IPS DF 6.9 (cell line): ENCODE measurements around the gene RBM5.

Experiments used
- DNase-seq: peaks from one replicate; pipeline ENCODE4 v3.0.0-alpha.2; 2013; ENCODE audit warnings: low read depth, low spot score
- H3K27ac ChIP-seq: one replicate; pipeline ENCODE4 v1.5.1; 2013; ENCODE audit warnings: low read length, control low read depth
- H3K27me3 ChIP-seq: 2 replicates; pipeline ENCODE4 v1.6.1; 2013; ENCODE audit warnings: mild to moderate bottlenecking, low read length; ENCODE audit not compliant: control insufficient read depth, insufficient read depth
- H3K36me3 ChIP-seq: 2 replicates; pipeline ENCODE4 v1.6.1; 2013; ENCODE audit warnings: low read length; ENCODE audit not compliant: control insufficient read depth, insufficient read depth
- H3K4me1 ChIP-seq: 2 replicates; pipeline ENCODE4 v1.6.1; 2013; ENCODE audit warnings: low read length; ENCODE audit not compliant: control insufficient read depth, insufficient read depth
- H3K4me3 ChIP-seq: 2 replicates; pipeline ENCODE4 v1.5.1; 2013; ENCODE audit warnings: mild to moderate bottlenecking, low read length
- H3K9me3 ChIP-seq: 2 replicates; pipeline ENCODE4 v1.6.1; 2013; ENCODE audit warnings: low read length, inconsistent platforms; ENCODE audit not compliant: control insufficient read depth, insufficient read depth
- WGBS: extraction: QIAGEN DNeasy Blood & Tissue Kit; methylation state at CpG from one replicate; pipeline ENCODE4 v1.1.7; 2013; ENCODE audit warnings: mixed read lengths, missing lambda C conversion rate; ENCODE audit not compliant: insufficient read length, insufficient coverage; 5-methylcytosine and 5-hydroxymethylcytosine counted together

Gene RBM5

DNA sequence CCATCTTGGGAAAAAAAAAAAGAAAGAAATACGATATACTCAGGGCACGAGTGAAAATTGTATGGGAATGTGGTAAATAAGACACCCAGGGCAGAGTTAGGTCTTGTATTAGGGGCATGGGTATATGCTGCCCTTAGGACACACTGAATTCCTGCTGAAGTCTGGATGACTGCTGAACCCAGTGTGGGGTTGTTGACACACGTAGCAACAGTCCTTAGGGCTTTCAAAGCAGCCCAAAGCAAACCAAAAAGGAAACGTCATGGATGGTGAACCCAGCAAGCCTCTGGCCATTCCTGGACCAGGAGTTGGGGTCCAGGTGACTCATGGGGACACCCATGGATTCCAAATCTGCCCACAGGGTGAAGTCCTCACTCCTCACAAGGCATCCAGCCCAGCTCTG is 39.3 kb downstream of the RBM5 start:
- no peaks in the 10 kb centered on the region for H3K27me3 ChIP-seq
- no peak overlapping the region for H3K4me3 ChIP-seq
- DNase-seq = no peak
- no peaks in the 10 kb centered on the region for H3K9me3 ChIP-seq
- no peak overlapping the region for H3K27ac ChIP-seq
- WGBS = no CpG with 5 or more reads among the region's 4 CpGs
- H3K4me1 ChIP-seq = peaks cover 18% of the 10 kb centered on the region
- no peaks in the 10 kb centered on the region for H3K36me3 ChIP-seq

DNA sequence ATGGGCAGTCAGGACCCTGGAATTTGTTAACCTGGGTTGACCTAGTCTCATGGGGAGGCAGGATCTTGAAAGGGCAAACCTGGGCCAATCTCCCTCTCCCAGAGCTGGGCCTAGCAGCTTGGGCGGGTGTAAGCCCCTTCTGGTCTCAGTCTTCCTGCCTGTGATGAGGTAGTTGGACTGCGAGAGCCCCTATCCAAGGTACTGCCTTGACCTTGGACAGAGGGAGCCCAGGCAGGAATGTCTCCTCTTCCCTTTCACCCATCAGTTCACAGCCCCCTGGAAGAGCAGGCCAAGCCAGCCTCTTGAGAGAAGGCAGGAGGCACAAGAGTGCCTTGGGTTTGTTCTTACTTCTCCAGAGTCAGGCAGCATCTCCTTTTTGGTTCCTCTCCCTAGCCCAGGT is 41.7 kb downstream of the RBM5 start:
- no CpG with 5 or more reads among the region's 2 CpGs for WGBS

DNA sequence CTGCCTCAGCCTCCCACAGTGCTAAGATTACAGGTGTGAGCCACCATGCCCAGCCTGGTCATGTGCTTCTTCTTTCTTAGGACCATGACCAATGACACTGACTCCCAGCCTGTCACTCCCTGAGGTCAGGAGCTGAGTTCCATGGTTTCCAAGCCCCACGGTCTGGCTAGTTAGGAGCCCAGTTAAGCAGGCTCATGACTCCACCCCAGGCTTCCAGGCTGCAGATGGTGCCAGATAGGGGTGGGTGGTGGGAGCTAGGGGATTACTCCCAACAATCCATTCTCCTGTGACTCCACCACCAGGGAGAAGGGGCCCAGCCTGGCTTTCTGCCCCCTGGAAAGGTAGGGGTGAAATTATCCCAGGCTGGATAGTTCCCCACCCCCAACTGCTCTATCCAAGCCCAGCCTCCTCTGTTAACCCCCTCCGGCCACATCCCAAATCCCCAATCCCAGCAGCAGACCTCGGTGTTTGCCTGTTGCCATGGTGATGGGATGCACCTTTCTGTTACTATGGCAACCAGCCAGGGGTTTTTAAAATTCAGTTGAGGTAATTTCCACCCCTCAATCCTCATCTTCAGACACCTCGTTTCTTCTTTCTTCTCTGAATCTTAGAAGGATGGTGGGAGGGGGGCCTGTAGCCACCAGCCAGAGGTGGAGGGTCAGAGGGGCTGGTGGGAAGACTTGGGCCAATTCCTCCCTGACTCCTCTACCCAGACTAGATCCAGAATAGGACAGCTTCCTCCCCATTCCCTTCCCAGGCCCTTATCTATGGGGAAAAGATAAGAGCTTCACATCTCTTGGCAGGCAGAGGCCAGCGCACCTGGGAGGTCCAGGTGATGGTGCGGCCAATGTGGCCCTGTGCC is 43.9 kb downstream of the RBM5 start:
- no peak overlapping the region for H3K4me3 ChIP-seq
- no peak overlapping the region for H3K27ac ChIP-seq
- no peaks in the 10 kb centered on the region for H3K36me3 ChIP-seq
- H3K27me3 ChIP-seq = no peaks in the 10 kb centered on the region
- H3K4me1 ChIP-seq = peaks cover 2% of the 10 kb centered on the region; the same call in 1 of the 2 replicates
- no peaks in the 10 kb centered on the region for H3K9me3 ChIP-seq
- WGBS = no CpG with 5 or more reads among the region's 6 CpGs
- DNase-seq = no peak

More for the DNA sequence above, 41.7 kb downstream of the RBM5 start:
- no peaks in the 10 kb centered on the region for H3K27me3 ChIP-seq
- no peak for DNase-seq
- no peaks in the 10 kb centered on the region for H3K36me3 ChIP-seq
- H3K9me3 ChIP-seq = no peaks in the 10 kb centered on the region
- H3K4me3 ChIP-seq = no peak overlapping the region
- H3K4me1 ChIP-seq = peaks cover 12% of the 10 kb centered on the region
- H3K27ac ChIP-seq = no peak overlapping the region

DNA sequence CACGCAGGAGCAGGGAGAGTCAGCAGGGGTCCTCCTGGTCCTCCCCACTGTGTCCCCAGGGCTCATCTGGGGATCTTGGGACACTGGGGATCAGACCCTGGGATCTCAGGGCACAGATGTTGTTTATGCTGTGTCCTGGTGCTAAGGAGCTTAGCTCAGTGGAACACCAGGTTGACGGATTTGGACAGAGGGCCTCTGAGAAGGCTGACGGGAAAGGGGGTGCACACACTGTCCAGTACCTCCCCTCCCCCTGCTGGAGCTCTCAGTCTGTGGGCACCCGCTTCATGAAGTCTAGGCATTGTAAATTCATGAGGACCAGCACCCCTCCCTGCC is 44.5 kb downstream of the RBM5 start:
- DNase-seq = no peak

DNA sequence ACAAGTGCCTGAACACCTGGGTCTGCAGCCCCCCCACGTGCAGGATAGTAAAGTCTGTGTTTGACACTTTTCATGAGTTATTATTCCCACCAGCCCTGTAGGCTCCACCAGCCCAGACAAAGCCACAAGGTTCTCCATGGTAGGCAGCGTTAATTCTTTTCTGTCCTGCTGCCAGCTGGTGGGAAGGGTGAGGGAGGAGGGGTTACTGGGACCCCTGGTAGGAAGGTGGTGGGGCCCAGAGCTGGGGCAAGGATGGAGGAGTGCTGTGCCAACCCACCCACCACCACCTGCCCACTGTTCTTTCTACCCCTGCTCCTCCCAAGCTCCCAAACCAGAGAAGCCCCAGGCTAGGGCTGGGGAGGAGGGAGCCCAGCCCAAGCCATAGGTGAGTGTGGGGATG is 45.6 kb downstream of the RBM5 start:
- DNase-seq = no peak
- H3K27me3 ChIP-seq = no peaks in the 10 kb centered on the region
- no peak overlapping the region for H3K4me3 ChIP-seq
- peaks cover 15% of the 10 kb centered on the region for H3K4me1 ChIP-seq
- no peak overlapping the region for H3K27ac ChIP-seq
- H3K9me3 ChIP-seq = no peaks in the 10 kb centered on the region
- no peaks in the 10 kb centered on the region for H3K36me3 ChIP-seq
- no CpG with 5 or more reads among the region's 2 CpGs for WGBS

More for the DNA sequence above, 44.5 kb downstream of the RBM5 start:
- Histone ChIP-seq H3K36me3 (no peaks in the 10 kb centered on the region), H3K4me1 (peaks cover 6% of the 10 kb centered on the region; the same call in 1 of the 2 replicates), H3K27me3 (no peaks in the 10 kb centered on the region), H3K4me3 (no peak overlapping the region), H3K9me3 (no peaks in the 10 kb centered on the region), H3K27ac (no peak overlapping the region)
- WGBS = no CpG with 5 or more reads among the region's 4 CpGs

DNA sequence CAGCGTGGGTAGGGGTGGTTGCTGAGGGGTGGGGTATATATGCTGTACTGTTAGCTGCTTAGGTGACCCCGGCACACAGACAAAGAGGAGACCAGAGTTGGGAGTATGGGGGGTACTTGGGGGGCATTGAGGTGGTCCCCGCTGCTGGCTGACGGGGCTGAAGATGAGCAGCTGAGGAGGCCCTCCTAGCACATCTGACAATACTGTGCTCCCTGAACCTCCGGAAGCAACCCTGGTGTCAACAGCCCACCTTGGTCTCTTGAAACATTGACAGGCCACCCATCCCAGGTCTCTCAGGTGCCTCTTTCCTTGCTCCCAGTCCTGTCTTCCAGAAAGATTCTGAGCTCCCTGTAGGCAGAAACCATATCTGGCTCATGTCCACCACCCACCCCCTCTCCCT is 47.2 kb downstream of the RBM5 start:
- Histone ChIP-seq H3K9me3 (no peaks in the 10 kb centered on the region), H3K36me3 (no peaks in the 10 kb centered on the region), H3K4me1 (peaks cover 21% of the 10 kb centered on the region), H3K4me3 (no peak overlapping the region), H3K27me3 (no peaks in the 10 kb centered on the region), H3K27ac (no peak overlapping the region)
- WGBS = no CpG with 5 or more reads among the region's 5 CpGs
- no peak for DNase-seq

DNA sequence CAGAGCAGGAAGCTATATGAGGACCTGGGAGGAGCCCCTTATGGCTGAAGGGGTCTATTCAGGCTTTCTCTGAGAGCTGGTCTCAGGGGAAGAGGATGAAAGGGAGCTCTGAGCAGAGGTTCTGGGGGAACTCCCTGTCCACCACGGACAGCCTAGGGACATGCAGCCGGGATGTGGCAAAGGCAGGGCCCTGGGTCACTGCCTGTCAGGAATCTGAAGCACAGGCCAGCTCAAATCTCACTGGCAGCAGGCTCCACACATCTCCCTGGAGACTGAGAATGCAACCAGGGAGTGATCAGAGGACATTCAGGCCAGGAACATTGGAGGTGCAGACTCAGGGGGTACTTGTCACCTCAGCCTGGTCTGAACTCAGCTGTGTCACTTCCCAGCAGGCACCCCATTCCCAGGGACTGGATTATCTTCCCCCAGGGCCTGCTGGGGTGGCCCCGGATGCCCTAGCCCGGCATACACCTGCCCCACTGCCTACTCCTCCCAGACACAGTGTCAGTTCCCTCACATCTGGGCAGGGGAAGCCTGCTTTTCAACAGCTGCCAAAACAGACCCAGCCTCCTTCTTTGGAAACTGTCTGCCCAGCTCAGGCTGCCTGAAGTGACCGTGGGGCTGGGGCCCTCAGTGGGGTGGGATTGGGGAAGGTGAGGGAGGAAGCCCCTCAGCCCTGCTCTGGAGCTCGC is 48.1 kb downstream of the RBM5 start:
- H3K36me3 ChIP-seq = no peaks in the 10 kb centered on the region
- WGBS = no CpG with 5 or more reads among the region's 6 CpGs
- no peak for DNase-seq
- H3K4me3 ChIP-seq = no peak overlapping the region
- H3K9me3 ChIP-seq = no peaks in the 10 kb centered on the region
- no peak overlapping the region for H3K27ac ChIP-seq
- H3K27me3 ChIP-seq = no peaks in the 10 kb centered on the region
- peaks cover 21% of the 10 kb centered on the region for H3K4me1 ChIP-seq

DNA sequence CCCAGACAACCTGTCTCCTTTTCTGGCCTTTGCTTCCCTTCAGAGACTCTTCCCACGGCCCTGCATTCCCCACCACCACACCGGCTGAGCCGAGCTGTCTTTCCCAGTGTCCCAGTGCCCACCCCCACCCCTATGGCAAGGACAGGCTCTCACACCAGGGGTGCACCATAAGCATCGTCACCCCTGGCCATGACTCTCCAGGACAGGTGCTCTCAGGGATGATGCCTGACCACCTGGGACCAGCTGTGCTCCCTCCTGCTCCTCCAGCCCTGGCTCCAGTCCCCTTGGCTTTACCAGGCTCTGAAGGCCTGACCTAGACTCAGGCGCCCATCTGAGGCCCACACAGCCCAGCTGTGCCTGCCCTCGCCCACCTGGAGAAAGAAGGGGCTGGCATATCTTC is 48.8 kb downstream of the RBM5 start:
- no peak overlapping the region for H3K4me3 ChIP-seq
- DNase-seq = no peak
- H3K4me1 ChIP-seq = peaks cover 21% of the 10 kb centered on the region
- WGBS = no CpG with 5 or more reads among the region's 6 CpGs
- H3K36me3 ChIP-seq = no peaks in the 10 kb centered on the region
- H3K9me3 ChIP-seq = no peaks in the 10 kb centered on the region
- H3K27me3 ChIP-seq = no peaks in the 10 kb centered on the region
- H3K27ac ChIP-seq = no peak overlapping the region

DNA sequence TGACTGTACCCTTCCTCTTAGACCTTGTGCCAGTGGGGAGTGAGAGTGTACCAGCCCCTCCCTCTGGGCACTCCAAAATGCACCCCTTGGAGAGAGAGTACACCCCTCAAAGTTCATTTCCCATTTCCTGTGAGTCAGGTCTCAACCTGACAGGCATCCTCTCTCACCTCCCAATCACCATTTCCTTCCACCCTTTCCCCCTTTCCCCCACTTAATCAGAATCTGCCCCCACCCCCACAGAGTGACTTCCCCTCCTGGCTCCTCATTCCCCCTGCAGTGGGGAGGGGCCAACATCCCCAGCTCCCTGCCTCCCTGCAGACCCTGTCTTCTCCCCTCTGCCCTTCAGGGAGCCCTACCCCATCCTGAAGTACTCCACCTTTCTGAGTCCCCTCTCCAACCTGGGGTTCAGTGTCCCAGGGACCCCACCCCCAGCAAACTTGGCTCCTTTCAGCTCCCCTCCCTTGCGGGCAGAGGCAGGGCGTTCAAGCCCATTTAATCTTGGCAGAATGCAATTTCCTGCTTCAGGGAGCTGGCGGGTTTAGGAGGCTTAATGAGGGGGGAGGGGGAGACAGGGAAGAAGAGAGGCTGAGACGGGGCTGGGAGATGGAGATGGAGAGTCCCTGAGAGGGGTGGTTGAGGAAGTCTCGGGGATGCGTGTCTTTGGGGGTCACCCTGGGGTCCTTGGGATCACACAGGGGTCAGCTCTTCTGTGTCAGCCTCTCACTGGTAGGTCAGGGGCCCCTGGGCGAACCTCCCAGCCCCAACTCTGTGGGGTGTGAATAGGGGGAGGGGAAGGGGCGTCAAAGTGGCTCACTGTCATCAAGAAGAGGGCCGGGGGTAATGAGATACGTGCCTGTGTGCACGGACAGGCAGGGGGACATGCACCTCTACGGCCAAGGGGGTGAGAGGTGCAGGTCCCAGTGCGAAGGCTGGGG is 49.8 kb downstream of the RBM5 start:
- Histone ChIP-seq H3K4me3 (no peak overlapping the region), H3K27ac (no peak overlapping the region), H3K27me3 (no peaks in the 10 kb centered on the region), H3K9me3 (no peaks in the 10 kb centered on the region), H3K36me3 (no peaks in the 10 kb centered on the region), H3K4me1 (peaks cover 21% of the 10 kb centered on the region)
- no peak for DNase-seq
- no CpG with 5 or more reads among the region's 13 CpGs for WGBS

DNA sequence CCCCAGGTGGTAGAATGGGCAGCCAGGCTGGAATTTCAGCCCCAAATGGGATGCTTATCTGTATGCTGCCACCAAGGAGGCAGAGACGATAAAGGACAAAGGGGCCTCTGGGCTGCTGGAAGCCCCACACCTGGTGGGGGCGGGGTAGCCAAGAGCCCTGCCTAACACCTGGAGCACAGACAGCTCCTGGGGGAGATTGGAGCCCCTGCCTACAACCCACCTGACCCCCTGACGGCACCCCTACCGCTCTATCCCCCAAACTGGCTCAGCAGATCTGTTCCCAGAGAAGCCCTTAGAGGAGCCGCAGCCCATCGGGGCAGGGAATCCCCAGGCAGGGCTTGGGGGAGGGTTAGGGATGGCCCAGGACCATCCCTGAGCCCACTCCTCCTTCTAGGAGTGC is 50.6 kb downstream of the RBM5 start:
- no peaks in the 10 kb centered on the region for H3K9me3 ChIP-seq
- no peak overlapping the region for H3K4me3 ChIP-seq
- WGBS = no CpG with 5 or more reads among the region's 6 CpGs
- no peak for DNase-seq
- H3K27ac ChIP-seq = no peak overlapping the region
- H3K27me3 ChIP-seq = no peaks in the 10 kb centered on the region
- H3K36me3 ChIP-seq = no peaks in the 10 kb centered on the region
- peaks cover 21% of the 10 kb centered on the region for H3K4me1 ChIP-seq
